BE2C (cell line): ENCODE data around the gene LIN37.
A peak's percentile ranks its signal among the peaks of the same experiment; 100 is the strongest.

ENCODE experiments used
- DNase-seq: peaks from one replicate; pipeline ENCODE4 v3.0.0-alpha.2; 2020
- H3K27me3 ChIP-seq: fragments of 250-450 bp; sonication (Bioruptor Pico); 2 replicates; pipeline ENCODE4 v1.5.1; 2020; ENCODE audit warnings: mild to moderate bottlenecking
- H3K36me3 ChIP-seq: fragments of 250-450 bp; sonication (Bioruptor Pico); 2 replicates; pipeline ENCODE4 v1.5.1; 2020; ENCODE audit warnings: mild to moderate bottlenecking
- H3K4me1 ChIP-seq: fragments of 250-450 bp; sonication (Bioruptor Pico); 2 replicates; pipeline ENCODE4 v1.5.1; 2020
- H3K4me3 ChIP-seq: 2 replicates; pipeline ENCODE4 v1.5.1; 2011; ENCODE audit warnings: low read depth, low read length
- H3K9me3 ChIP-seq: fragments of 250-450 bp; sonication (Bioruptor Pico); 2 replicates; pipeline ENCODE4 v1.5.1; 2020
- CTCF ChIP-seq: IDR thresholded peaks from 2 replicates; pipeline ENCODE4 v1.5.1; 2012; ENCODE audit warnings: mild to moderate bottlenecking, low read depth, low read length

LIN37 gene

GRCh38 chr19:35719402-35720162, 28.8 kb upstream of the LIN37 start:
- Histone ChIP-seq H3K9me3 (no peaks in the 10 kb centered on the region), H3K27me3 (no peaks in the 10 kb centered on the region), H3K36me3 (peaks cover 41% of the 10 kb centered on the region), H3K4me3 (peak overlapping the region; percentile 87), H3K4me1 (no peaks in the 10 kb centered on the region)
- DNase-seq: no peak
- TF ChIP-seq CTCF: no peak

- no peak overlapping the region for H3K4me3 ChIP-seq
- DNase-seq: no peak
- no peaks in the 10 kb centered on the region for H3K4me1 ChIP-seq
- H3K9me3 ChIP-seq: no peaks in the 10 kb centered on the region
- TF ChIP-seq CTCF: no peak
- peaks cover 47% of the 10 kb centered on the region for H3K36me3 ChIP-seq
- H3K27me3 ChIP-seq: no peaks in the 10 kb centered on the region
Measured at GRCh38 chr19:35720163-35720524, 28.2 kb upstream of the LIN37 start.

GRCh38 chr19:35720648-35721047, 27.7 kb upstream of the LIN37 start:
- Histone ChIP-seq H3K36me3 (peaks cover 52% of the 10 kb centered on the region), H3K4me3 (no peak overlapping the region), H3K4me1 (no peaks in the 10 kb centered on the region), H3K27me3 (no peaks in the 10 kb centered on the region), H3K9me3 (no peaks in the 10 kb centered on the region)
- no peak for DNase-seq
- no peak for TF ChIP-seq CTCF

- H3K4me3 ChIP-seq: no peak overlapping the region
- H3K27me3 ChIP-seq: no peaks in the 10 kb centered on the region
- TF ChIP-seq CTCF: no peak
- DNase-seq: no peak
- H3K36me3 ChIP-seq: peaks cover 59% of the 10 kb centered on the region
- no peaks in the 10 kb centered on the region for H3K4me1 ChIP-seq
- no peaks in the 10 kb centered on the region for H3K9me3 ChIP-seq
Measured at GRCh38 chr19:35721374-35721773, 27.0 kb upstream of the LIN37 start.

GRCh38 chr19:35722461-35722860, 25.9 kb upstream of the LIN37 start:
- no peak for DNase-seq
- H3K27me3 ChIP-seq: no peaks in the 10 kb centered on the region
- no peak overlapping the region for H3K4me3 ChIP-seq
- H3K9me3 ChIP-seq: no peaks in the 10 kb centered on the region
- no peak for TF ChIP-seq CTCF
- peaks cover 67% of the 10 kb centered on the region for H3K36me3 ChIP-seq
- no peaks in the 10 kb centered on the region for H3K4me1 ChIP-seq

GRCh38 chr19:35722897-35723296, 25.5 kb upstream of the LIN37 start:
- Histone ChIP-seq H3K27me3 (no peaks in the 10 kb centered on the region), H3K4me1 (no peaks in the 10 kb centered on the region), H3K36me3 (peaks cover 72% of the 10 kb centered on the region), H3K4me3 (no peak overlapping the region), H3K9me3 (no peaks in the 10 kb centered on the region)
- no peak for TF ChIP-seq CTCF
- no peak for DNase-seq
